ENCODE results near the gene EIF3I.

EIF3I gene

DNA sequence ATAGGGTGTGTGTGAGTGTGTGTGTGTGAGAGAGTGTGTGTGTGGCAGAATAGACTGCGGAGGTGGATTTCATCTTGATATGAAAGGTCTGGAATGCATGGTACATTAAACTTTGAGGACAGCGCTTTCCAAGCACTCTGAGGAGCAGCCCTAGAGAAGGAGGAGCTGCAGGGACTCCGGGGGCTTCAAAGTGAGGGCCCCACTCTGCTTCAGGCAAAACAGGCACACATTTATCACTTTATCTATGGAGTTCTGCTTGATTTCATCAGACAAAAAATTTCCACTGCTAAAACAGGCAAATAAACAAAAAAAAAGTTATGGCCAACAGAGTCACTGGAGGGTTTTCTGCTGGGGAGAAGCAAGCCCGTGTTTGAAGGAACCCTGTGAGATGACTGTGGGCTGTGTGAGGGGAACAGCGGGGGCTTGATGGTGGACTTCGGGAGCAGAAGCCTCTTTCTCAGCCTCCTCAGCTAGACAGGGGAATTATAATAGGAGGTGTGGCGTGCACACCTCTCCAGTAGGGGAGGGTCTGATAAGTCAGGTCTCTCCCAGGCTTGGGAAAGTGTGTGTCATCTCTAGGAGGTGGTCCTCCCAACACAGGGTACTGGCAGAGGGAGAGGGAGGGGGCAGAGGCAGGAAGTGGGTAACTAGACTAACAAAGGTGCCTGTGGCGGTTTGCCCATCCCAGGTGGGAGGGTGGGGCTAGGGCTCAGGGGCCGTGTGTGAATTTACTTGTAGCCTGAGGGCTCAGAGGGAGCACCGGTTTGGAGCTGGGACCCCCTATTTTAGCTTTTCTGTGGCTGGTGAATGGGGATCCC, 51.4 kb downstream of the EIF3I start:
- TF ChIP-seq CTCF (conservative IDR thresholded peaks at IDR 0.05) (no peak), ZFX (IDR thresholded peaks at IDR 0.05) (no peak)
- H3K27ac ChIP-seq, result no peak overlapping the region

GRCh38 chr1:32274646-32275340, 52.6 kb downstream of the EIF3I start:
- peak overlapping the region; percentile 20 for H3K27ac ChIP-seq
- TF ChIP-seq CTCF (conservative IDR thresholded peaks at IDR 0.05) (no peak), ZFX (IDR thresholded peaks at IDR 0.05) (no peak)

- H3K27ac ChIP-seq, result peak overlapping the region; percentile 20
- TF ChIP-seq ZFX (IDR thresholded peaks at IDR 0.05) (no peak), CTCF (conservative IDR thresholded peaks at IDR 0.05) (no peak)
Measured at GRCh38 chr1:32275424-32275823, 53.2 kb downstream of the EIF3I start.

GRCh38 chr1:32276032-32276782, 54.0 kb downstream of the EIF3I start:
- no peak overlapping the region for H3K27ac ChIP-seq
- TF ChIP-seq ZFX (IDR thresholded peaks at IDR 0.05), result no peak
- TF ChIP-seq CTCF (conservative IDR thresholded peaks at IDR 0.05), result no peak

All from C4-2B (cell line).